NCI-H460 (cell line): ENCODE results near the gene INPP5J. TPM values are rescaled to one million over a fixed set of nuclear protein-coding genes. Genes with fewer than 3 reads are reported as not detected.
A peak's percentile ranks its signal among the peaks of the same experiment; 100 is the strongest.
"Not testable (repeated sequence)": the region's sequence is repeated elsewhere in the genome, so short reads cannot be mapped to it uniquely, and the experiment has no call there.

ENCODE experiments used
- DNase-seq: peaks from one replicate; pipeline ENCODE4 v3.0.0-alpha.2; 2016; ENCODE audit warnings: low read depth; ENCODE audit errors: extremely low read depth
- total RNA-seq: library from RNA; depleted of rRNA; stranded (reverse); fragments of >200 nt; shearing (Covaris generic); gene quantifications from 2 replicates; pipeline ENCODE4 v1.2.3, GENCODE V29; 2014

Gene INPP5J
- total RNA-seq, 1 experiment from 2014 or later, result 0.54 TPM

DNA sequence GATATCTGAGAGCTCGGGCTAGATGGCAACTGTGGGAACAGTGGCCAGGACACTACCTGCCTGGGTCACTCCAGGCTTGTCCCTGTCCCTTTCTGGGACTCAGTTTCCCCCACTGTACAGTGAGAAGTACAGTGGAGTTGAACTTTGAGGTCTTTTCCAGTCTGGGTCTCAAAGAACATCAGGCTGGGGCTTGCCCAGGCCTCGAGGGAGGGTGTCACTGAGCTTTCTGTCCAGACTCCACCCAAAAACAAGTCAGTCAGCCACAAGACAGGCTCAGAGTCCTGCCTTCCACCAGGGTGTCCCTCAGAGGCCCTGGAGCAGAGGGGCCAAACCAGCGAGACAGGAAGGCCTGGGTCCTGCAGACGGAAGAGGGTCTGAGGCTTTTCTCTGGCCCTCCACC, 19.5 kb downstream of the INPP5J start:
- no peak for DNase-seq

DNA sequence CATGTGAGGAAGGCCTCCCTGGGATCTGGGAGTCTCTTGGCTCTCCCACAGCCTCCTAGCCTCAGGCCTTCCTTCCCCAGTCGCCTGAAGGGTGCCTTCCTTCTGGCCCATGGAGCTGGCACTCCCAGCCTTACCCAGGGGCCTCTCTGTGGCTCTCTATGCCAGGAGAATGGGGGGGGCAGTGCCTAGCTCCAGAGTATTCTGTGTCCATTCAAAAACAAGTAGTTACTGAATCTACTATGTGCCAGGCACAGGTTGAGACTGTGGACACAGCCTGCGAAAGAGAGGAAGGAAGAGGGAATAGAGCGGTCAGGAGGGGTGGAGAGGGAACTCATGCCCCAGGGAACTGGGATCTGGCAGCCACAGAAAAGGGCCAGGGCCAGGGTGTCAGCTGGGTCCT, 20.3 kb downstream of the INPP5J start:
- no peak for DNase-seq

DNA sequence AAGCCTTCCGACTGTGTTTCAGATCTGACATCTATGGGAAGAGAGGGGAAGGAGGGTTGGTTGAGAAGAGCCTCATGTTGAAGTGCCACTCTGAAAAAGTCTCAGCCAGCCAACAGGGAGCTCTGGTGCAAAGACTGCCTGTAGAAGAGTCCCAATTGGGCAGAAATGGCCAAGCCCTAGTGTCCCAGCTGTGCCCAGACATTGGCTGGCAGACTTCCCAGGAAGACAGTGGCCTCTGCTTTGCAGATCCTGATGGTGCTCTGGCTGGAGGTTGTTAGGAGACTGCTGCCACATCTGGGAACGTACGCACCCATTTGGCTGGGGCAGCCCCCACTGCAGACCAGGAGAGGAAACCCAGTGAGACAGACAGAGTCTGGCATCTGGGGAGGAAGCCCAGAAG, 20.8 kb downstream of the INPP5J start:
- DNase-seq, result no peak

DNA sequence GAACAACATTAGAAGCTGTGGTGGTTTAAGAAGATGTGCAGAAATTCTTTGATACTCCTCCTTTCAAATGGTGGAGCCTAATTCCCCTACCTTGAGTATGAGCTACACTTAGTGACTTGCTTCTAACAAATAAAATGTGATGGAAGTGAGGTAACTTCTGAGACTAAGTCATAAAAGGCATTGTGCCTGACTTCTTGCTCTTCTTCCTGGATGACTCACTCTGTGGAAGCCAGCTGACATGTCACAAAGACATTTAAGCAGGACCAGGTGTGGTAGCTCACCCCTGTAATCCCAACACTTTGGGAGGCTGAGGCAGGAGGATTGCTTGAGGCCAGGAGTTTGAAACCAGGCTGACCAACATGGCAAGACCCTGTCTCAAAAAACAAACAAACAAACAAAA, 21.5 kb downstream of the INPP5J start:
- no peak for DNase-seq

DNA sequence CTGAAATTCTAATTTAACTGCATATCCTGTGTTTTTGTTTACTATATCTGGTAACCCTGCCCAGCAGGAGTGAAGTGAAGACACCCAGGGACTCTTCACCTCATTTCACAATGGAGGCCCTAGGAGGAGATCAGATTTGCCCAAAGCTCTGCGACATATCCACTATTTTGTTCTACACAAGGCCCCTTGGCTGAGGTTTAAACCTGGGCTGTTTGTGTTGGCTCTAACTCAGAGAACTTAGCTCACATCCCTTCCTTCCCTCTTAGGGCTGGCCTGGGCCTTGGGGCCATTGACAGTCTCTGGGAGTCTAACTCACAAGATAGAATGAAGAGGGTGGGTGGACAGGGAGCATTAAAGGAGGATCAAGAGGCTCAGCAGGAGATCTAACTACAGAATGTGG, 25.7 kb downstream of the INPP5J start:
- DNase-seq, result no peak

DNA sequence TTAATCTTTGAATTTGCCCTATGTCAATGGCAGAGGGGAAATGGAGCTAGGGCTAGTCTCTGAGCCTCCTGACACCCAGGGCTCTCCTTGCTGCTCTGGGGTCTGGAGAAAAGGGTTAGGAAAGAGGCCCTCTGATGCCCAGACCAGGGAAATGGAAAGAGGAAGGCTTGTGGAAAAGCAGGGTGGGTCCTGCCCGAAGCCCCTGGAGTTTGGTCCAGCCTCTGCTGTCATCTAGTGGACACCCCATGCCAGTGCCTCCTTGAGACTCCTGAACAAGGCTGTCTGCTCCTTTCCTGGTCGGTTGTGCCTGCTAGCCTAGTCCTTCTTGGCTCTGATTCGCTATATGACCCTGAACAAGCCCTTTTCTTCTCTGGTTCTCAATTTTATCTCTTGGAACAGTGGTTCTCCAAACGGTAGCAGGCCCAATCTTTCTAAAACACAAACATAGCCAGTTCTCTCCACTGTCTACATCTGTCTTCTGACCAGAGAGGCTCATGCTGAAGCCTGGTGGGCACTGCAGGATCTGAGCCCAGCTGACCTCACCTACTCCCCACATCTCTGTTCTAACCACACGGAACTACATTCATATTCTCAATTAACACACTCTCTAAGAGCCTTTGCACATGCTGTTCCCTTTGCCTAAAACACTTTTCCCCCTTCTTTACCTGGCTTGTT, 26.3 kb downstream of the INPP5J start:
- peak; percentile 65 for DNase-seq

DNA sequence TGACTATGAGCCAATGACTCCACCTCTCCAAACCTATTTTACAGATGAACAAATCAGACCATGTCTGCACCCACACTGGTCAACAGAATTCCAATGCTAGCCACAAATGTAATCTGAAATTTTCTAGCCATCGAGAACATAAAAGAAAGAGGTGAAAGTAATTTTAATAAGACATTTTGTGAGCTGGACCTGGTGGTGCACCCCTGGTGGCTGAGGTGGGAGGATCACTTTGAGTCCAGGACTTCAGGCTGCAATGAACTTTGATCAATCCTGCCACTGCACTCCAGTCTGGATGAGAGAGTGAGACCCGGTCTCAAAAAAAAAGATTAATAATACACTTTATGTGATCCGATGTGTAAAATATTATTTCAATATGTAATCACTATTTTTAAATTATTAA, 27.8 kb downstream of the INPP5J start:
- no peak for DNase-seq

DNA sequence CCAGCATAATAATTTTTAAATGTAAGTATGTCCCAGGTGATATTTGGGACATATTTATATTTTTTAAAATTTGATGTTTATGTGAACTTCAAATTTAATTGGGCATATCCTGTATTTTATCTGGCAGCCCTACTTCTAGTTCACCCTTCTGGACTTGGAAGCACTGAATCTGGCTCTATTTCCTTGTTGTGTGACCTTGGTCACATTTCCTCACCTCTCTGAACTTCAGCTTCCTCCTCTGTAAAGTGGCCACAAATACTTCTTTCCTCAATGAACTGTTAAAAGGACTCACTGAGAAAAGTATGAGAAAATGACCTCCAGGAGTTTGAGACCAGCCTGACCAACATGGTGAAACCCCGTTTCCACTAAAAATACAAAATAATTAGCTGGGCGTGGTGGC, 29.1 kb downstream of the INPP5J start:
- DNase-seq, result no peak

DNA sequence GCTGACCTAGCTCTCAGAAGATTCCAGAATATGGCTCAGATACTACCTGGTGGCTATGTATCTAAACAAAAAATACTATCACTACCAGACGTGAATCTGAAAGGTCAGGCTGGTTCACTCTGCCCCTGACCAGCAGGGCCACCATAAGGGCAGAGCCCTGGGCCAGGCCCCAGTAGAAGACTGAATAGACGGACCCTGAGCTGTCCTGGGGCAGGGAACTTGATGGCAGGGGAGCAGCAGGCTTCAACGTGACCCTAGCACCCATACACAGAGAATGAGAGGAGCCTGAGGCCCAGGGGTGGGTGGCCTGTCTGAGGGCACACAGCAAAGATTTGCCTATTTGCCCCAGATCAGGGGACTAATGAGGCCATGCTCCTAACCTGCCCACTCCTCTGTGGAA, 30.6 kb downstream of the INPP5J start:
- no peak for DNase-seq

DNA sequence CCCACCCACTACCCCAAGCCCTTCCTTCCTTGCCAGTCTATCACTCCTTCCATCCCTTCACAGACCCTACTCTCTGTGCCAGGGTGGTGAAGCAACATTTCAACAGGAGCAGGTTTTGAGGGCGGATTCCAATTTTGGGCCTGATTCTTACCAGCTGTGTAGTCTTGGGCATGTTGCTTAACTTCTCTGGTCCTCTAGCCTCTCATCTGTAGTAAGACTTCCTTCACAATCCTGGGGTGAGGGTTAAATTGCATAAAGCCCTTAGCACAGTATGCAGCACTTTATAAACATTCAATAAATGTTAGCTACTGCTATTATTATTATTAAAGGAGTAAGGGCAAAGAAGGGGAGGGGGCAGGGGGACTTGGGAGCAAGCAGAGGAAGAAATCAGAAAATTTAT, 32.2 kb downstream of the INPP5J start:
- no peak for DNase-seq

DNA sequence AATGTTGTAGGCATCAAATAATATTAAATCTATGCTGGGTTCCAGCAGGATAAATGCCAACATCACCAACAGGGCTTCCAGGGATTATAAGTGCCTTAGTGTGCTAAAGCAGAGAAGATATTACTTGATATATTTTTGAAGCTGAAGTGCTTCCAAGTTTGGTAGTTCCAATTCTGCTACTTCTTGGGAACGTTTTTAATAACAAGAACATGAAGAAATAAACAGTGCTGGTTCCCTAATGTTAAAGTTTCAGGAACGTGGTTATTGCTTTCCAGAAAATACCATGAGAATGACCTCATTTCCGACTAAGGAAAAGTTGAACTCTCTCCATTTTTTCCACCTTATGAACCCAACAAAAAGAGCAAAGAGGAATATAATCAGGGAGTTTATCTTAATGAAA, 32.7 kb downstream of the INPP5J start:
- DNase-seq, result no peak

DNA sequence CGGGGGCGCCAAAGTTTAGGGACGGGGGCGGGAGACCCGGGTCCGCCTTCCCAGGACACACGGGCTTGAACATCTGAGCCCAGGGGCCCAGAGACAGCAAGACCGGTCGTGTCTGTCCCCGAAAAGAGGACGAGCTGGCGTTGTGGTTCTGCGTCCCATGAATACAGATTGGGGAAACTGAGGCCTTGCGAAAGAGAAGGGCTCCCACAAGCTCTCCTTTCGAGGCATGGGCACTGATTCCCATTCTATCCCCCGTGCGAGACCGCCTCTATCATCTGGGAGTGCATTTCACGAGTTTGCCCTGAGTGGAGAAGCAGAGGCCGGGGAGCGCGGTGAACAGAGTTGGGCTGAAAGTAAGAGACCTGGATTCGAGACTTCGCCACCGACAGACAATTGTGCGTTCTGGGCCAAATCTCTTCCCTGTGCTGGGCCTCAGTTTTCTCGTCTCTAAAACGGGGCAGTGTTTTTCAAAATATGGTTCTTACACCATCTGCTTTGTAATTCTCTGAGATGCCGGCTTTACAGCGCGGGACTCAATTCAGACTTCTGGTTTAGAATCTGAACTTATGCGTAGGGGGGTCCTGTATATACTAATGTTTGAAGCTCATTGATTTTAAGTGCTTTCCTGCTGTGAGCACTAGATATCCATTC, 37.7 kb downstream of the INPP5J start:
- no peak for DNase-seq

DNA sequence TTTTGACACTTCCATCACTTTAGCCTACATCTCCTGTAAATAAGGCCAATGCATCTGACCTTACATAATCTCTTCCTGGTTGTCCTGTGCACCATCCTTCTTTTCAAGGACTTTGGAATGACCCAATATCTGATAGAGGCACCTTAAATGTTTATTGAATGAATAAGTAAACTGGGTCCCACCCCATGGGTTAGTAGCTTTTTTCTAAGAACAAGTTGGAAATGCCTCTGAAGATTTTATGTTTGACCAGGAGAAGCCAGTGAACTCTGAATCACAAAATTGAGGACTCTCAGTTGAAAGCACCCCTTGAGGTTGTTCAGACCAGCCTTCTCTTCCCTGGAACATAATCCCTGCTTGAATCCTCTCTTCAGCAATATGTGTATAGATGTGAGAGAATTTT, 38.6 kb downstream of the INPP5J start:
- DNase-seq, result no peak

DNA sequence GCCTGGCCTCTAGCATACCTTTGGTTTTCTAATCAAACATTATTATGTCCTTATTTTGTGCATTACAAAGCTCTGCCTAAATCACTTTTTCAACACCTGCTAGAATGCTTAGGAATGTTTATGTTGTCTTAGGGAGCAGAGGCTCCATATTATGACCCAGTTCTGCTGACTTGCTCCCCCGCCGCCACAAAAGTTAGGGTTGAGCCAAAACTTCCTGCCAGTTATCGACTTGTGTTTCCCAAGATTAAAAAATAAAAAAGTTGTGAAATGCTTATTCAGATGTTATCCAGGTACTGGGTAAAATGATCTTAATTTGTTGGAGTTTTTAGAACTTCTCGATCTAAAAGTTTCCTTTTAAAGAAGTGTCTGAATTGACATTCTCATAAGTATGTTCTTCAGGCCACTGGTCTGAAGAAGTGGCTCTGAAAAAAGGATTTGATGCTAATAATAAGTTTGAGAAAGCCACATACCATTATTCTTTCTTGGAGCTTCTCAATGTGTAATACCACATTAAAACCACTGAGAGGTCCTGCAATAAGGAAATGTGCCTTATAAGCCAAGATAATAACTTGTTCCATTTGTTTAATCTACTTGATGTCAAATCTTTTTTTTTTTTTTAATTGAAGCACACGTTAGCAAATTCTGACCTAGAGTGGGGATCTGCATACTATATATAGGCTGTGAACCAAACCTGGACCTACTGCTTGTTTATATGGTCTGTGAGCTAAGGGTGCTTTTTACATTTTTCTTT, 39.4 kb downstream of the INPP5J start:
- DNase-seq, result no peak

DNA sequence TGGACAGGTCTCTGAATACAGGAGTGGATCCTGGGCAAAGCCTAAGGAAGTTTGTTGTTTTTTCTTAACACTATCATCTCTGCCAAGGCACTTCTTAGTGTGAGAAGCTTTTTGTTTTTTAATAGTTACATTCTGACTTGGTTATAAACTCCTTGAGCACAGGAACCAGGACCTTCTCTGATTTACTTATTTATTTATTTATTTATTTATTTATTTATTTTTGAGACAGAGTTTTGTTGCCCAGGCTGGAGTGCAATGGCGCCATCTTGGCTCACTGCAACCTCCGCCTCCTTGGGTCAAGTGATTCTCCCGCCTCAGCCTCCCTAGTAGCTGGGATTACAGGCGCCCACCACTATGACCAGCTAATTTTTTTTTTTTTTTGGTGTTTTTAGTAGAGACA, 48.2 kb downstream of the INPP5J start:
- no peak for DNase-seq

DNA sequence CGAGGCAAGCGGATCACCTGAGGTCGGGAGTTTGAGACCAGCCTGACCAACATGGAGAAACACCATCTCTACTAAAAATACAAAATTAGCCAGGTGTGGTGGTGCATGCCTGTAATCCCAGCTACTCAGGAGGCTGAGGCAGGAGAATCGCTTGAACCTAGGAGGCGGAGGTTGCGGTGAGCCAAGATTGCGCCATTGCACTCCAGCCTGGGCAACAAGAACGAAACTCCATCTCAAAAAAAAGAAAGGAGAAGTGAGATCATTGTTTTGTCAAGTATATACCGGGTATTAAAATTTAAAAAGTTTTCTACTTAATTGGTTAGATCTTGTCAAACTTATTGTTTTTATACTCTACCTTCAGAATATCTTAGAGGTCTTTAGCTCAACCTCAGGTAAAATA, 49.0 kb downstream of the INPP5J start:
- DNase-seq, result not testable (repeated sequence)

DNA sequence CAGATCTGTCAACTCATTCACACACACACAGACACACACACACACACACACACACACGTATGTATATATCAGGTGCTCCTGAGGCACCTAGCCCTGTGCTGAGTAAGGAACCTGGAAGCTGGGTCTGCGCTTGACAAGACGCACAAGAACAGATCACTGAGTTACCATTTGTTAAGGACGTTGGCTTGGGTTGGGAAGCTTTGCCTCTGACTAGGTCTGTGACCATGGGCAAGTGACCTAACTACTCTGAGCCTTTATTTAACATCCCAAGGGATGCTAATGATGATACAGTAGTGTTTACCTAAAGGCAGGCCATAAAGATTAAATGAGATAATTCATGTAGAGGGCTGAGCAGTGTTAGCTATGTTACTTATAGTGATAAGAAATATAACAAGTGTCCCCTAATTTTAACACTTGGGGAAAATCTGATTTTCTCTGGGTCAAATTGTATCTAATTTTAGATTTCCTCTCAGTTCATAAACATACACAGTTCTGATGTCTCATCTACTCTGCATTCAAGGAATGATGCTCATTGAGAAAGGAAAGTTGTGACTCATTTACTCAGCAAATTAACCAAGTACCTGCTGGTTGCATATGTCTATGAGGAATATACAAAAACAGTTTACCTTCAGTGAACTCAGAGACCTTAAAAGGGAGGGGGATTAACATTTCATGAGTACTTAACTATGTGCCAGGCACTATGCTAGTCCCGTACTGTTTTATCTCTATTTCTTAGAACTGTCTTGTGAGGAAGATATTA, 50.8 kb downstream of the INPP5J start:
- peak; percentile 57 for DNase-seq

DNA sequence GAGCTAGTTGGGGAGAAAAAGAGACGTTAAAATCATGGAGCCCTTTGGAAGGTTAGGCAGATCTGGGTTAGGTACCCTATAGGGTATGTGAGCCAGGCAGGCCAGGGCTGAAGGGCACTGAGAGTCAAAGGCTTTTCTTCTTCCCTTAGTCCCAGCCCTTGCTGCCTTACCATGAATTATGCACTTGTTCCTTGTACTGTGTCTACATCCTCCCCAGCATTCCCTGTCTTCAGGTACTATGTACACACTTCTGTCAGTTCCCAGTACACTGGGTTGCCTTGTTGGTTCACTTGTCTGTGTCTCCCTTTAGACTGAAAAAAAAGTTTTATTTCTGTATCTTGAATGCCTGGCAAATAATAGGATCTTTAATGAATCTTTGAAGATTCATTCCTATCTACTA, 54.2 kb downstream of the INPP5J start:
- DNase-seq, result no peak

DNA sequence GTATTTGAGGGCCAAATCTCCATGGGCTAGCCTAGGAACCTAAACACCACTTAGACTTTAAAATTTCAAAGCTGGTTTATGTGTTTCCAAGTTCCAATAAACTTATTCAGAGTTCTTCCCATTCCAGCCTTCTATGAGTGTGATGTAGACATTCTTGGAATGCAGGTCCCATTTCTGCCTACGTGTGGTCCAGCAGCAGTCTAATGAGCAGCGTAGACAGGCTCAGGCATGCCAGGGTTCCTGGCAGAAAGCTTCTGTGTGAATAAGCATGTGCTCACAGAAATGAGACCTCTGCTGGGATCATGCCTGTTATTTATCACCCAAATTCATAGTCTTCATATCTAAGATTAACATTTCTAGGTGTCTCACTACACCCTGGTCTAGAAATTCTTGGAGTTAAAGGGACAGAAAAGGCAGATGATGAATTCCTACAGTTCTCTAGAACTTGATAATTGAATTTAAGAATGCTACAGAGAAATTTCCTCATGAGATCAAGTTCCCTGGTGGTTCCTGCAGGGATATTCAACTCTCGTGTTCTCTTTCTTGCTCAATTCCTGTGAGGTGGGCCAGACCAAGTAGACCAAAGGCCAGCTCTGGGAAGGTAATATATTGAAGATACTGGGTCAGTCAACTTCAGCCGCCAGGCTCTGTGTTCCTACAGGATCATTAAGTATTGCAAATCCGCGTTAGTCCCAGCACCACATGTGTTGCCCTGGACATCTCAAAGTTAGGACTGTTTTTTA, 54.8 kb downstream of the INPP5J start:
- DNase-seq, result no peak

DNA sequence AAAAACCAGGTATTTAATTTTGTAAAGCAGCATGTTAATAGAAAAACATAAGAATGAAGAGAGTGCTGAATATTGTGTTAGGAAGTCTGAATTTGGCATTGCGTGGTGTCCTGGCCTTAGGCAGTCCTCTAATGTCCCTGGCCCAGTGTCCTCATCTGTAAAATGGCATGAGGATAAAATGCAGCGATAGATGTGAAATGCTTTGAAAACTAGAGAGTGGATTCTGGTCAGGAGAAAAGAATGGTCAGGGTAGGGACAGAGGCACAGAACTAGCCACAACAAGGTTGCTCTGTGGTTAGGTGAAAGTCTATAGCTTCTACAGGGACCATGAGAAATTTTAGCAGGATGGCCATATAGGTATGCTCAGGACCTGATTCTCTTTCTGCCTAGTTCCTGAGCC, 56.1 kb downstream of the INPP5J start:
- DNase-seq, result no peak

DNA sequence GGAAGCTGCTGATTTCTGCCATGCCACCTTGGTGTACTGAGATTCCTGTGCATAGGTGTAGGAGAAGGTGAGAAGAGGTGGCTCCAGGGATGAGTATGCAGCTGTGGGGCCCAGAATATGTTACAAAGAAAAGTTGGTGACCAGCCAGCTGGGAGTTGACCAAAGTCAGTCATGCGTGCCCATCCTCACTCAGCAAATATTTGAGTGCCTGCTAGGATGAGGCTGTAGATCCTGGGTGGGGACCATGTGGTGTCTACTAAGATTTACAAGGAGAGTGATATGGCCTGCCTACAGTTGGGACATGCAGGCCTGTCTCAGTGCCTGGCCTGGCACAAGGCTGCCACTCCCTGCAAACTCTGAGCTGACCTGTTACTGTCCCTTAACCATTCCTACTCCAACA, 56.6 kb downstream of the INPP5J start:
- DNase-seq, result peak; percentile 68
